ENCODE results near the gene ZKSCAN4. TPM values are rescaled to one million over a fixed set of nuclear protein-coding genes. Genes with fewer than 3 reads are reported as not detected.

ZKSCAN4 gene
- polyA plus RNA-seq, 3 donors: 11.0 to 11.7 (median 11.0) TPM

Other genes starting within 250 kb of the ZKSCAN4 start
- gene ZNF165, start 171.7 kb downstream of the ZKSCAN4 start, polyA plus RNA-seq (ENCODE audit: insufficient read length in 3 of 3): 1 to 10 TPM; 3.9 to 5.4 (median 4.6) TPM
- gene ZSCAN16, start 127.7 kb downstream of the ZKSCAN4 start, polyA plus RNA-seq (ENCODE audit: insufficient read length in 3 of 3): 10 to 100 TPM; 11.0 to 11.4 (median 11.0) TPM
- 10 to 100 TPM; 39.2 to 49.9 (median 41.5) TPM for gene ZKSCAN8, start 110.4 kb downstream of the ZKSCAN4 start, polyA plus RNA-seq (ENCODE audit: insufficient read length in 3 of 3)
- 10 to 100 TPM; 28.8 to 38.9 (median 31.8) TPM for gene ZSCAN9, start 27.0 kb downstream of the ZKSCAN4 start, polyA plus RNA-seq (ENCODE audit: insufficient read length in 3 of 3)
- 1 to 10 TPM; 2.5 to 3.2 (median 2.5) TPM for gene NKAPL, start 7.0 kb upstream of the ZKSCAN4 start, polyA plus RNA-seq (ENCODE audit: insufficient read length in 3 of 3)
- gene ZSCAN26, start 14.9 kb upstream of the ZKSCAN4 start, polyA plus RNA-seq (ENCODE audit: insufficient read length in 3 of 3): 10 to 100 TPM; 34.6 to 41.0 (median 35.4) TPM
- 10 to 100 TPM; 10.2 to 11.2 (median 11.1) TPM for gene PGBD1, start 29.3 kb upstream of the ZKSCAN4 start, polyA plus RNA-seq (ENCODE audit: insufficient read length in 3 of 3)
- 1 to 10 TPM; 8.7 to 9.9 (median 9.5) TPM for gene ZSCAN31, start 83.9 kb upstream of the ZKSCAN4 start, polyA plus RNA-seq (ENCODE audit: insufficient read length in 3 of 3)
- gene ZKSCAN3, start 97.7 kb upstream of the ZKSCAN4 start, polyA plus RNA-seq (ENCODE audit: insufficient read length in 3 of 3): 10 to 100 TPM; 10.4 to 13.5 (median 10.6) TPM
- 10 to 100 TPM; 14.2 to 14.8 (median 14.6) TPM for gene ZSCAN12, start 147.5 kb upstream of the ZKSCAN4 start, polyA plus RNA-seq (ENCODE audit: insufficient read length in 3 of 3)
- gene ZSCAN23, start 191.2 kb upstream of the ZKSCAN4 start, polyA plus RNA-seq (ENCODE audit: insufficient read length in 3 of 3): 10 to 100 TPM; 13.6 to 17.2 (median 15.5) TPM